HPDE6-E6E7 (cell line): ENCODE data around the gene DAB1.

Experiments
- DNase-seq: peaks from one replicate; pipeline ENCODE4 v3.0.0; 2011; ENCODE audit warnings: missing footprints; ENCODE audit errors: extremely low spot score

Gene DAB1

GRCh38 chr1:57024855-57025254 lies 399.0 kb downstream of the DAB1 start:
- no peak for DNase-seq

GRCh38 chr1:57024428-57024827 lies 399.4 kb downstream of the DAB1 start:
- DNase-seq = no peak

DNA sequence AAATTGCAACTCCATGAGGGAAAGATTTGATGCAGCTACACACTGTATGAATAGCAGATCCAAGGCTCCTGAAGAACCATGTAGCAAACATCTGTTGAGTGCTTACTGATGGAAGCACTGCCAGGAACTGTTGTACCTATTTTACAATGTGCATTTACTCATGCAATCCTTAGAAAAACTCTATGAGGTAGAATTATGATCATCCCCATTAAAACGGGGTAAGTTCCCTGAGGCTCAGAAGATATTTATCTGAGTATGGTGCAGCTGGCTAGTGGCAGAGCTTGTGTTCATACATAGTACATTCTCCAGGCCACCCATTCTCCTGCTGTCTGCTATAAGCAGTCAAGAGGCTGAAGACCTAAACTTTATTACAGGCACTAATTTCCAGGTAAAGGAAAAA lies 403.6 kb downstream of the DAB1 start:
- DNase-seq = no peak

DNA sequence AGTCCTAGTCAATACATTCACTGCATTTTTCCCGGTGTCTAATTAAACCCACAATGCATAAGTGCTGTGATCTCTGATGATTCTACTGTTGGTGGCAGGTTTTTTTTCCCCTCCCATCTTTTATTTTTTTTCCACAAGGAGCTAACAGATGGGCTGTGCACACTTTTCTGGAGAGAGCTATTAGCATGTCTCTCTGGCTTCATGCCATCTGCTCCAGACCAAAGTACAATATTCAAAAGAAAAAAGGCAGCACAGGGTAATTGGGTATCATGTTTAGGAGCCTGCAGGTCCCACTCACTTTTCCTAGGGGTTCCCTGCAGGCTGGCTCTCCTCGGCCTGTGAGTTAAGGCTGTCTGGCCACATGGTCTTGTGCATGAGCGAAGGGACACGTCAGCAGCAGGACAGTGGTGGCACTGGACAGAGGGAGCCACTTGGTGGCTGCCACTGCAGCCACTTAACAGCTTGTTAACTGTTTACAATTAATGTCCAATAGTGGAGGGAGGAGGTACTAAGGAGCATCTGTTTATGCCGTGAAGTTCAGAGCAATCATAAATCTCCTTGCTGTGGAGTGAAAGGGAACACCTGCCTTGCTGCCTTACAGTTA lies 404.5 kb downstream of the DAB1 start:
- DNase-seq = no peak

- DNase-seq = no peak
Measured at GRCh38 chr1:57018119-57018518, 405.7 kb downstream of the DAB1 start.

DNA sequence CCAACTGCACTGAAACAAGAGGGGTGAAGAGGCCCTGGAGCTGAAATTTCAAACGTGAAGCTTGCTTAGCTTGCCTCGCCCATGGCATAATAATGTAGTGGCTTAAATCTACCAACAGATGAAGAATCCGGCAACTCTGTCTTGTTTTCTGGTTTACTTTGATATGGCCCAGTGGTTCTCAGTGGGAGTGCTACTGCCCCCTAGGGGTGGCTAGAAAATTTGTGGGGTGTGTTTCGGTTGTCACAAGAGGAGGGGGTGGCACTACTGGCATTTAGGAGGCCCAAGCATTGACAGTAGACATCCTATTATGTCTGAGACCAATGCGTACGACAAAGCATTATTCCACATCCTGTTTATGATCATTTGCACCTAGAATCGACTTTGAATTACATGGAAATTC lies 406.1 kb downstream of the DAB1 start:
- no peak for DNase-seq

- DNase-seq = no peak
Measured at GRCh38 chr1:57017200-57017599, 406.7 kb downstream of the DAB1 start.

GRCh38 chr1:57015071-57015470 lies 408.8 kb downstream of the DAB1 start:
- DNase-seq = no peak

DNA sequence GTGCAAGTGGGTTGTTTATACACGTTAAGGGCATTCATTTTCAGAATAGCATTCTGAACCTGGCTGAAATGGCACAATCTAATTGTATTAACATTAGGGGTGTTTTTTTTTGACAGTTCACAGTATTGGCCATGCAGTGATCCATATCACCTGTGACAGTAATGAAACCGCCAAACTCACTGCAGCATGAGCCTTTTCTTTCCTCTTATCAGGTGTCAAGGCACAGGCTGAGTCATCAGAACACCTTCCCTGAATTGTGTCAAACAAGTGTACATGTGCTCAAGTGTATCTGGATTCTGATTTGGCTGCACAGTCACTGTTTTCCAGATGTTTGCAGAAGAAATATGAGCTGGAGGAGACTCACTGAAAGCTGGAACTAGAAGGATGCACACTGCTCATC lies 410.3 kb downstream of the DAB1 start:
- no peak for DNase-seq

GRCh38 chr1:57012315-57012714 lies 411.5 kb downstream of the DAB1 start:
- DNase-seq = no peak

- no peak for DNase-seq
Measured at GRCh38 chr1:57010511-57010910, 413.3 kb downstream of the DAB1 start.

- no peak for DNase-seq
Measured at GRCh38 chr1:57007948-57008347, 415.9 kb downstream of the DAB1 start.

GRCh38 chr1:57007472-57007871 lies 416.4 kb downstream of the DAB1 start:
- DNase-seq = no peak

DNA sequence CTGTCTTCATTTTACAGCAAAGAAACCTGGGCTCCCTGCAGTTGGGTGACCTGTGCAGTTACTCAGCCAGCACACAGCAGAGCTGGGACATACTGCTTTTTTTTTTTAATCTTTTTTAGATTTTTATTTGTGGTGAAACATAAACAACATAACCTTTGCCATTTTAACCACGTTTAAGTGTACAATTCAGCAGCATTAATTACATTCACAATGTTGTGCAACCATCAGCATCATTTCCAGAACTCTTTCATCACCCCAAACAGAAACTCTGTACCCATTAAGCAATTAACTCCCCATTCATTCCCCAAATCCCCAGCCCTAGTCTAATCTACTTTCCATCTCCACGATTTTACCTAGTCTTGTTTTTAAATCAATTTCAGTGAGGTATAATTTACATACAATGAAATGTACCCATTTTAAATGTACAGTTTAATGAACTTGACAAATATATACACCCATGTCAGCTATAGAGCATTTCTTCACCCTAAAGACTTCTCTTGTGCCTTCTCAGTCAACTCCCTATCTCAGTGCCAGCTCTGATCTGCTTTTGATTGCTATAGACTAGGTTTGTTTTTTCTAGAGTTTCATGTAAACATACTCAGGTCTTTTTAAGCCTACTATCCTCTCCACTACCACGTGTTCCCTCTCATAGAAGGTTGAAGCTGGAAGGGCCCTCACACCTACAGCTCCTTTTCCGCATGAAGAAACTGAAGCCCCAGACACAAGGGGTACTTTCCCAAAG lies 420.3 kb downstream of the DAB1 start:
- DNase-seq = no peak

DNA sequence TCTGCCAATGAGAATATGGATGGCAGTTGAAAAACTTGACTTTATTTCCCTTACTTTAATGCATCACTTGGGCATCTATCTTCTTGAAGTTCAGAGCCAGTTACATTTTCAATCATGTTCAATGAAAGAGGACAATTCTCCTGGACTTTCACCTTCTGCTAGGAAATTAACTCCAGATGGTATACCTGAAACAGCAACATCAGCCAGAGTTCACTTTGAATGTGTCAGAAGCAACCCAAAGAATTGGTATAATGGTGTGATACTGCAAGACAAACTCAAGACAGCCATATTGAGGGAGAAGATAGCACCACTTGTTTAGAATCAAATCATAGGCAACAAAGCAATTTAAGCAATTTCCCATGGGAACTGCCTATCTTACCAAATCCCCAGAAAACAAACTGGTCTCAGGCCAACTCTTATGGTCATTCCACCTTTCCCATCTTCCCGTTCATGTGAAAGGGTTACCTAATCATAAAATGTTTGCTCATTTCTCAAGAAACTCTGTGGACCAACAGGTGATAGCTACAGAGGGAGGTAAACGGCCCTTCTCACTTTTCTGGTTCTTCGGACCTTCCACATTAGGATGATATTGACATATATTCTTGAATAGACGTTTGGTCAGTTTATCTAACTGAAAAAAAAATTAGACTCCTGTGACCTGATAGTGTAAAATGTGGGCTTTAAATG lies 428.3 kb downstream of the DAB1 start:
- no peak for DNase-seq

DNA sequence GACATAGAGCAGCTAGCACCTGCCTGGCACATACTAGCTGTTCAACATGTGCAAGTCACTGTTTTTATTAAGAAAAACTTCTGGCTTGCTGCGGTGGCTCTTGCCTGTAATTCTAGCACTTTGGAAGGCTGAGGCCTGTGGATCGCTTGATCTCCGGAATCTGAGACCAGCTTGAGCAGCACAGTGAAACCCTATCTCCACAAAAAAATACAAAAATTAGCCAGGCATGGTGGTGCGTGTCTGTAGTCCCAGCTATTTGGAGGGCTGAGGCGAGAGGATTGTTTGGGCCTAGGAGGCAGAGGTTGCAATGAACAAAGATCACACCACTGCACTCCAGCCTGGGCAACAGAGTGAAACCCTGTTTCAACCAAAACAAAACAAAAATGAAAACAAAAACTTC lies 430.4 kb downstream of the DAB1 start:
- no peak for DNase-seq

DNA sequence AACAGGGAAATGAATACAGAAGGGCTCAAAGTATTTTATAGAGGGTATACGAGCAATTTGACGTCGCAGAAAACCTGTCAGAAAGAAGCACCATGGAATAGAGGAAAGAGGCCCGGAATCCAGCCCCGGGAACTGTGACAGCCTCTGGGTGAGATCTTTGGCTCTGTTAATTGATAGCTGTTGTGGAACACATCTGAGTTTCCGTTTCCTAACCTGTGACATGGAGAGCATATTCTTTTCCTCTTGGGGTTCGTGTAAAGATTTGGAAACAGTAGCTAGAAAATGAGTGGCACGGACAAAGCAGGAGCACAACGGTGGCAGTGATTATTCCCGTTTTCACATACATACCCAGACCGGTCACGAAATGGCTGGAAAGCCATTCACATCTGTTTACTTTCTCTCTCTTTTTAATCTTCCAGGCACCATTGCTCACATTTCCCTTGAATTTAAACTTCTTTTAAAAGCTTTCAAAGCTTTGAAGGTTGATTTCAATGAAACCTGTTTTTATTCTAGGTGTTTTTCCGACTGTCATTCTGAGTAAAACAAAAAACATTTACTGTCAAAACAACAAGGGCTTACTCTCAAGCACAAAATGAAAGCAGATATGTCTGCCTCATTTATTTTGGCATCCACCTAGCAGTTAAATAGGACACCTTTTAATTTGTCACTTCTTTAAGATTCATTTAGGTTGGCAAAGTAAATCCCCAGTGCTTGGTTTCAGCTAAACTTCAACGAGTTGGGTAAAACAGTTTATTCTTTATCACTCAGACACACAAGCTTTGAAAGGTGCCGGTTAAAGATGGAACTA lies 431.3 kb downstream of the DAB1 start:
- no peak for DNase-seq

- no peak for DNase-seq
Measured at GRCh38 chr1:56991576-56991975, 432.3 kb downstream of the DAB1 start.

DNA sequence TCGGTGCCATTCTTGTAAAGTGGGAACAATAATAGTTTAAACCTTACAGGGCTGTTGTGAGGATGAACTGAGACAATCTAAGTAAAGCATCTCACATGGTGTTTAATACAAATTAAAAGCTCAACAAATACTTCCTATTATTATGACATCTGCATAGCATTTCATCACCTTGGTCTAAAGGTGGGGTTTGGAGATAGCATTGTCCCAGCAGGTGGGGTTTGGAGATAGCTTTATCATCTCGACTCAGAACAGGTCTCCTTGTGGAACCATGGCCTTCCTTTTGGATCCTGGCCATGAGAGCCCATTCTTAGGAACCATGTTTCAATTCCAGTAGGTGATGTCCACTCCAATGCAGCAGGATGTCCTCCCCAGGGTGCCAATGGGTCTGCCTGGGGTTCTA lies 437.5 kb downstream of the DAB1 start:
- DNase-seq = no peak

GRCh38 chr1:56985857-56986256 lies 438.0 kb downstream of the DAB1 start:
- DNase-seq = no peak

GRCh38 chr1:56983484-56983883 lies 440.4 kb downstream of the DAB1 start:
- DNase-seq = no peak

- no peak for DNase-seq
Measured at GRCh38 chr1:56979986-56980755, 443.7 kb downstream of the DAB1 start.
